Vein endothelial cell (primary cell): ENCODE measurements around the gene TRIAP1. TPM values are rescaled to one million over a fixed set of nuclear protein-coding genes. Genes with fewer than 3 reads are reported as not detected.

Experiments
- total RNA-seq: library from RNA; depleted of rRNA; stranded (reverse); fragments of >200 nt; gene quantifications from 2 replicates; pipeline ENCODE4 v1.2.3, GENCODE V29; 2012

TRIAP1 gene
- 40.8 and 52.4 TPM in 2 replicates for total RNA-seq

DNA sequence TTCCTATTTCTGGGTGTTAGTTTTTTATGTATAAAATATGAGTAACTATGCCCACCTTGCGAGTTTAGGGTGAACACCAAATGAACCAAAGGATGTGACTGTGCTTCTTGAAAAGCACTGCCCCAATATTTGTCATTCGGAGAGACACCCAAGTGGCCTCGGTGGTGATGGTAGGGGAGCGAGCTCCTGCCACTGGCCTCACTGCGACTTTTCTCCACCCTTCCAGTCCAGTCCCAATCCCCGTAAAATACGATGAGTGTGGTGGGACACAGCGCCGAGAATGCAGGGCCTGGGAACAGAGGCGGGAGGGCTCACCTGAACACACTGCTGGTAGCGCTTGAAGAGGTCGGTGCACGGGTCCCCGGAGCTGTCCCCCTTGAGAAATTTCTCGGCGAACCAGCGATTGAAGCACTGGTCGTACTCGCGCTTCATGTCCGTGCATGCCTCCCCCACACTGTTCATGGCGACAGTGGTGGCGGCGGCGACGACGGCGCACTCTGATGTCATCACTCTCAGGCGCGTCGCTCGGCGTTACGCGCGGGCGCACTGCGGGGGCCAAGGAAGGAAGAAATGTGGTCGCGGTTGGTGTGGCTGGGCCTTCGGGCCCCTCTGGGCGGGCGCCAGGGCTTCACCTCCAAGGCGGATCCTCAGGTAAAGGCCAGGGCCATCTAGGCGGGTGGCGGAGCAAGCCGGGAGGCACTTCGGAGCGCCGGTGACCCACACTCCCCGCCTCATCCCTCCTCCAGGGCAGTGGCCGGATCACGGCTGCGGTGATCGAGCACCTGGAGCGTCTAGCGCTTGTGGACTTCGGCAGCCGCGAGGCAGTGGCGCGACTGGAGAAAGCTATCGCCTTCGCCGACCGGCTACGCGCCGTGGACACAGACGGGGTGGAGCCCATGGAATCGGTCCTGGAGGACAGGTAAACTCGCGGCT is at the start of gene TRIAP1, which contains the start of gene GATC:
TSS of gene TRIAP1 (minus strand) at position 474 of the 933 bp plus-strand sequence. CDS start at position 462, 12 bp downstream.
TSS of gene GATC (plus strand) at position 534 of the 933 bp plus-strand sequence. CDS start at position 571, 37 bp downstream.

DNA sequence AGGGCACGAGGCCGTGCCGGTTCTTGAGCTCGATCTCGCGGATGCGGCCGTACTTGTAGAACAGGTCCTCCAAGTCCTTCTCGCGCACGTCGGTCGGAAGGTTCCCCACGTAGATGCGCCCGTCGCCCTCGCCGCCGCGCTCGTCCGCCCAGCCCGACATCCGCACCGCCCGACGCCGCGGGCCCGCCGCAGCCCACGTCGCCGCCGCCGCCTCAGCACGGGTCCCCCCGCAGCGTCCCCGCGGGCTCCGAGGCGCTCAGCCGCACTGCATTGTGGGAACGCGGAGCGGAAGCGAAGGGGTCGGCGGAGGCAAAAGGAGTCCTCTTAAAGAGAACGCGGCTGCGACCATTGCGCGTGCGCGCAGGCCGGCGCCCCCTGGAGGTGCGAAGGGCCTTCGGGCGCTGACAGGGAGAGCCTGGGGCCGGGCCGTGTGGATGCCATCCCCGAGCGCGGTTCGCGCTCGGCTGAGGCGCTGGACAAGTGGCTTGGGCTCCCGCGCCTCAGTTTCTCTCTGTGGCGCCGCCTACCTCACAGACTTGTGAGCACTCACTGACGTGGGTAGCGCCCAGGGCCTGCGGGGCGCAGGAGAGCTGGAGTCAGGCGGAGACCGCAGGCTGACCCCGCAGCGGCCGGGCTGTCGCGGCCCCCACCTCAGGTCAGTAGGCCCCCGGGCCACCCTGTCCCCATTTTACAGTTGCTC is 23.4 kb upstream of the TRIAP1 start, which contains the start of gene SRSF9:
TSS of gene SRSF9 (minus strand) at position 299 of the 700 bp plus-strand sequence. CDS start at position 160, 139 bp downstream.

DNA sequence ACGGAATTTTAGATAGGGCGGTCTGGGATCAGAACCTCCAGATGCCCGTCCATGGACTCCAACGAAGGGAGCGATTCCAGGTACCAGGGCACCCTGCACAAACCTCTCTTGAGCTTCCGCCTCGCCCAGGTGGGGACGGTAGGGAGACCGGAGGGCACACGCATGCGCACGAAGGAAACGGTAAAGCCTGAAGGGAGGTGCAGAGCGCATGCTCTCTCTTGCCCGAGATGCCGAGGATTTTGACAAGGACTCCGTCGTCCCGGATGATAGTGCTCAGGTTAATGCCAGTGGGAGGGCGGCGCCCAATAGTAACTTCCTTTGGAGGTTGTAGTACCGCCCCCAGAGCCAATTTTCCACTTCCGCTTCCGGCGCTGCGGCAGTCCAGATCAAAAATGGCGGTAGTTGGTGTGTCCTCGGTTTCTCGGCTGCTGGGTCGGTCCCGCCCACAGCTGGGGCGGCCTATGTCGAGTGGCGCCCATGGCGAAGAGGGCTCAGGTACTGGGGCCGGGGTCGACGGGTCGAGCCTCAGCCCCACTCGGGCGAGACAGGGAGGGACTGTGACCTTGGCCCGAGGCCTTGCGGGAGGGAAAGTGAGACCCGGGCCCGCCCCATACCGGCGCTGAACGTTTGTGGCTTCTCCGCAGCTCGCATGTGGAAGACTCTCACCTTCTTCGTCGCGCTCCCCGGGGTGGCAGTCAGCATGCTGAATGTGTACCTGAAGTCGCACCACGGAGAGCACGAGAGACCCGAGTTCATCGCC is 8.3 kb downstream of the TRIAP1 start, which contains the start of gene COX6A1:
TSS of gene COX6A1 (plus strand) at position 379 of the 760 bp plus-strand sequence. CDS start at position 393, 14 bp downstream.

Other genes with a start within 250 kb of the TRIAP1 start
- gene RPLP0, start 245.3 kb downstream of the TRIAP1 start, total RNA-seq: 3,085 and 3,490 TPM in 2 replicates
- gene PXN, start 180.7 kb downstream of the TRIAP1 start, total RNA-seq: 165 and 184 TPM in 2 replicates
- under 0.01 TPM in 2 replicates for gene RNU4-2, start 154.5 kb downstream of the TRIAP1 start, total RNA-seq
- under 0.01 TPM in 2 replicates for gene RNU4-1, start 153.1 kb downstream of the TRIAP1 start, total RNA-seq
- gene SIRT4, start 144.1 kb downstream of the TRIAP1 start, total RNA-seq: 0.76 and 0.98 TPM in 2 replicates
- gene PLA2G1B, start 118.6 kb downstream of the TRIAP1 start, total RNA-seq: not detected in 2 replicates
- not detected in 2 replicates for gene MSI1, start 77.2 kb downstream of the TRIAP1 start, total RNA-seq
- gene COX6A1, start 8.3 kb downstream of the TRIAP1 start, total RNA-seq: 301 and 308 TPM in 2 replicates
- 20.9 and 24.9 TPM in 2 replicates for gene GATC, start 60 bp upstream of the TRIAP1 start, total RNA-seq
- gene SRSF9, start 23.4 kb upstream of the TRIAP1 start, total RNA-seq: 172 and 175 TPM in 2 replicates
- gene DYNLL1, start 49.7 kb upstream of the TRIAP1 start, total RNA-seq: 253 and 299 TPM in 2 replicates
- 18.6 and 21.9 TPM in 2 replicates for gene COQ5, start 82.8 kb upstream of the TRIAP1 start, total RNA-seq
- 117 and 142 TPM in 2 replicates for gene RNF10, start 88.0 kb upstream of the TRIAP1 start, total RNA-seq
- gene POP5, start 135.0 kb upstream of the TRIAP1 start, total RNA-seq: 19.9 and 20.7 TPM in 2 replicates
- not detected in 2 replicates for gene CABP1, start 194.2 kb upstream of the TRIAP1 start, total RNA-seq
- 63.7 and 80.6 TPM in 2 replicates for gene MLEC, start 240.8 kb upstream of the TRIAP1 start, total RNA-seq